Nephron (organoid): Measurements from ENCODE around the gene PPEF2.
"Not testable (repeated sequence)": the region's sequence is repeated elsewhere in the genome, so short reads cannot be mapped to it uniquely, and the experiment has no call there.

ENCODE experiments used
- H3K27ac Mint-ChIP-seq, 3 experiments: 2 replicates each; pipeline ENCODE4 v1.8.0; 2020; ENCODE audit warnings: mixed read lengths in 3 of 3, mild to moderate bottlenecking in 2 of 3, moderate library complexity in 1 of 3
- H3K27me3 Mint-ChIP-seq: 2 replicates; pipeline ENCODE4 v1.8.0; 2021; ENCODE audit warnings: low read depth, mild to moderate bottlenecking, moderate library complexity, mixed read lengths
- H3K36me3 Mint-ChIP-seq: 2 replicates; pipeline ENCODE4 v1.8.0; 2020; ENCODE audit warnings: low read depth, mixed read lengths
- H3K4me1 Mint-ChIP-seq: 2 replicates; pipeline ENCODE4 v1.8.0; 2020; ENCODE audit warnings: mixed read lengths
- H3K4me3 Mint-ChIP-seq, 3 experiments: 2 replicates each; pipeline ENCODE4 v1.8.0; 2020; ENCODE audit warnings: mild to moderate bottlenecking in 3 of 3, mixed read lengths in 3 of 3, moderate library complexity in 2 of 3
- H3K9me3 Mint-ChIP-seq: 2 replicates; pipeline ENCODE4 v1.8.0; 2020; ENCODE audit warnings: mixed read lengths
- CTCF ChIP-seq, 3 experiments: fragments of 200-600 bp; sonication (generic); IDR thresholded peaks; one replicate each; pipeline ENCODE4 v1.5.0; 2021; ENCODE audit warnings: antibody characterized with exemption in 3 of 3; ENCODE audit not compliant: unreplicated experiment in 3 of 3

PPEF2 gene

GRCh38 chr4:75920327-75920726, 18.1 kb upstream of the PPEF2 start:
- TF ChIP-seq CTCF (IDR thresholded peaks at IDR 0.05; ENCODE audit: unreplicated experiment in 3 of 3), result no peak
- Mint-ChIP-seq H3K27me3 (no peaks in the 10 kb centered on the region), H3K4me3 (no peak overlapping the region), H3K9me3 (no peaks in the 10 kb centered on the region), H3K4me1 (peaks cover 12% of the 10 kb centered on the region), H3K27ac (no peak overlapping the region), H3K36me3 (no peaks in the 10 kb centered on the region)

GRCh38 chr4:75919920-75920319, 17.7 kb upstream of the PPEF2 start:
- Mint-ChIP-seq H3K4me1 (peaks cover 12% of the 10 kb centered on the region), H3K9me3 (no peaks in the 10 kb centered on the region), H3K27ac (no peak overlapping the region), H3K36me3 (no peaks in the 10 kb centered on the region), H3K4me3 (no peak overlapping the region), H3K27me3 (no peaks in the 10 kb centered on the region)
- no peak for TF ChIP-seq CTCF (IDR thresholded peaks at IDR 0.05; ENCODE audit: unreplicated experiment in 3 of 3)

- Mint-ChIP-seq H3K27ac (peak overlapping the region; percentile 98 to 99 (median 99)), H3K27me3 (no peaks in the 10 kb centered on the region), H3K4me3 (peak overlapping the region; percentile 4 to 51 (median 9)), H3K4me1 (peaks cover 24% of the 10 kb centered on the region), H3K9me3 (peaks cover 3% of the 10 kb centered on the region), H3K36me3 (no peaks in the 10 kb centered on the region)
- TF ChIP-seq CTCF (IDR thresholded peaks at IDR 0.05; ENCODE audit: unreplicated experiment in 3 of 3), result peak; percentile 85 to 93 (median 88)
These were observed 13.9 kb upstream of the PPEF2 start for GRCh38 chr4:75916091-75916661.

GRCh38 chr4:75912968-75913367, 10.7 kb upstream of the PPEF2 start:
- peaks cover 9% of the 10 kb centered on the region for H3K9me3 Mint-ChIP-seq
- no peak overlapping the region for H3K4me3 Mint-ChIP-seq
- H3K36me3 Mint-ChIP-seq, result no peaks in the 10 kb centered on the region
- peaks cover 30% of the 10 kb centered on the region for H3K4me1 Mint-ChIP-seq
- no peak for TF ChIP-seq CTCF (IDR thresholded peaks at IDR 0.05; ENCODE audit: unreplicated experiment in 3 of 3)
- H3K27me3 Mint-ChIP-seq, result no peaks in the 10 kb centered on the region
- H3K27ac Mint-ChIP-seq, result peak overlapping the region in 2 of 3 experiments; percentile 30 to 69

GRCh38 chr4:75910831-75911230, 8.6 kb upstream of the PPEF2 start:
- H3K36me3 Mint-ChIP-seq, H3K9me3 Mint-ChIP-seq, H3K27ac Mint-ChIP-seq, H3K27me3 Mint-ChIP-seq, H3K4me3 Mint-ChIP-seq: not testable (repeated sequence)
- peaks cover 28% of the 10 kb centered on the region for H3K4me1 Mint-ChIP-seq

GRCh38 chr4:75909405-75909804, 7.2 kb upstream of the PPEF2 start:
- Mint-ChIP-seq H3K36me3 (no peaks in the 10 kb centered on the region), H3K4me3 (no peak overlapping the region), H3K27me3 (no peaks in the 10 kb centered on the region), H3K4me1 (peaks cover 26% of the 10 kb centered on the region), H3K9me3 (peaks cover 9% of the 10 kb centered on the region), H3K27ac (no peak overlapping the region)
- TF ChIP-seq CTCF (IDR thresholded peaks at IDR 0.05; ENCODE audit: unreplicated experiment in 3 of 3), result no peak
